Measurements from ENCODE around the gene GLCE.
"Not testable (repeated sequence)": the region's sequence is repeated elsewhere in the genome, so short reads cannot be mapped to it uniquely, and the experiment has no call there.

Gene GLCE

DNA sequence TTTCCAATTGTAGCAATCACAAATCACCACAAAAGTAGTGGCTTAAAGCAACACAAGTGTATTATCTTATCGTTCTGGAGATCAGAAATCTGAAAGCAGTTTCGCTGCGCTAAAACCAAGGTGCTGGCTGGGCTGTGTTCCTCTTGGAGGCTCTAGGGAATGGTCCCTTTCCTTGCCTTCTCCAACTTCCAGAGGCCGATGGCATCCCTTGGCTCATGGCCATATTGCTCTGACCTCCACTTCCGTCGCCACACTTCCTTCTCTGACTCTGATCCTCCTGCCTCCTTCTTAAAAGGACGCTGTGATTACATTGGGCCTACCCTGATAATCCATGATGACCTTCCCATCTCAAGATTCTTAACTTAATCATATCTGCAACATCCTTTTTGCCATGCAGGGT is 127.6 kb downstream of the GLCE start:
- DNase-seq (ENCODE audit: low spot score) = no peak
- Histone ChIP-seq H3K4me3 (no peak overlapping the region), H3K27ac (no peak overlapping the region)
- no peak for TF ChIP-seq CTCF (IDR thresholded peaks at IDR 0.05)

DNA sequence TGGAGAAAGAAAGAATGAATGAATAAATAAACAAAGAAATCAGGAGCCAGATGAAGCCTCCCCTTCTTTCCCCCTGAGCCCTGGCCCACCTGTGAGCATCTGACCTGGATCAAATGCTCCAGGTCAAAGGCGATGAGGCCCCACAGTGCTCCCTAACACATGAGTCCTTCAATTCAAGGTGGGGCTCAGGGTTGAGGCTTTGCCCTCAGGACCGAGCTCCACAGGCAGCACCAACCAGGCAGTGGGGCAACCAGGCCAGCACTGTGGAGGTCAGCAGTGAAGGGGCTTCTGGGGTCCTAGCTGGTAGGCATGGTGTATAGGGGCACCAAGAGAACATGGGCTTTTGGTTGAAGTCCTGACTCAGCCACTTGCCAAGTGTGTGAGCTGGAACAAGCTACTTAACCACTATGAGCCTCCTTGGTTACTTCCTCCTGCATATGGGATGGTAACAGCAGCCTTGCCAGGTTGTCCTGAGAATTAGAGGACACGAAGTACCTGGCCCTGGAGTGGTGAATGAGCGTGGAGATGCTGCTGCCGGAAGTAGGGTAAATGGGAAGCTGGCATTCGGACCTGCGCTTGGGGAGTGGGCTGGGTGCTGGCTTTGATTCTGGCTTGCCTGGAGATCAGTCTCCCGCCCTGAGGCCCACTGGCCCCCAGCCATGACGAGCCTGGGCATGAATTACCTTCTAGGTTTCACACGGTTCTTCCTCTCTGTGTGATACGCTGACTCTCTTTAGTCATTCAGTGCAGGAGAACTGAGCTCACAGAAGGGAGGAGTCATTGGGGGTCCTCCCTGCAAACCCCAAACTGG is 128.3 kb downstream of the GLCE start:
- H3K27ac ChIP-seq = peak overlapping the region in 1 of 2 donors; percentile 7
- no peak for TF ChIP-seq CTCF (IDR thresholded peaks at IDR 0.05)
- no peak for DNase-seq (ENCODE audit: low spot score)
- H3K4me3 ChIP-seq = no peak overlapping the region

DNA sequence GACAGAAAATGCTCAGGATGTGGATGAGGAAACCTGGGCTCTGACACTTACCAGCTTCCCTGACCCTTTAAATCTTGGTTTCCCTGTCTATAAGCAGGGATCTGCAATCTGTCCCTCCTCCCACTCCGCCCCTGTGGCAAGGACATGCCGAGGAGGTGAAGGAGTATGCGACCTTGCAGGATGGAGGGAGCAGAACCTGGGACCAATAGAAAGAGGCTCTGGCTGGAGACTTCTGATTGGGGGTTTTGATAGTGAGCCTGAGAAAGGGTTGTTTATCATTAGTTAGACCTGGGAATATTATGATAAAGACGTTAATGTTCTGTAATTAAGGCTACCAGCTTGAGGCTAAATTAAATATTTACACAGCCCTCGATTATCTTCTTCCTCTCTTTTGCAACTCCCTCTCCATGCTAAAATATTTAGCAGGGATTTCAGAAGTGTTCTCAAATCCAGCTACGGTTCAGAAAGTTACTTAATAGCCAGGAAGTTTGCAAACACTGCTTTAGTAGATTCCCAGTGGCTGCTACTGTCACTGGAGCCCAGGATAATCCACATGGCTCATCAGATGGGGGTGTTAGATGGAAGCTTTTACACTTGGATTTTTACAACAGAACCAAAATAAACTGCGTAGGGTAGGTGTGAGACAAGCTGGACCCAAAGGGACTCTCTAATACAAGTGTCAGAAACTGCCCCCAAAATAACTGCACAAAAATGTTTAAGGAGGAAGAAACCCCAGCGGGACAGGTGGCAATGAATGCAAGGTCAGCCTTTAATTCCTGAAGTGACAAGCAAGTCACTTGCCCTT is 129.1 kb downstream of the GLCE start:
- no peak for TF ChIP-seq CTCF (IDR thresholded peaks at IDR 0.05)
- H3K27ac ChIP-seq = peak overlapping the region in 1 of 2 donors; percentile 10
- no peak overlapping the region for H3K4me3 ChIP-seq
- DNase-seq (ENCODE audit: low spot score) = no peak

DNA sequence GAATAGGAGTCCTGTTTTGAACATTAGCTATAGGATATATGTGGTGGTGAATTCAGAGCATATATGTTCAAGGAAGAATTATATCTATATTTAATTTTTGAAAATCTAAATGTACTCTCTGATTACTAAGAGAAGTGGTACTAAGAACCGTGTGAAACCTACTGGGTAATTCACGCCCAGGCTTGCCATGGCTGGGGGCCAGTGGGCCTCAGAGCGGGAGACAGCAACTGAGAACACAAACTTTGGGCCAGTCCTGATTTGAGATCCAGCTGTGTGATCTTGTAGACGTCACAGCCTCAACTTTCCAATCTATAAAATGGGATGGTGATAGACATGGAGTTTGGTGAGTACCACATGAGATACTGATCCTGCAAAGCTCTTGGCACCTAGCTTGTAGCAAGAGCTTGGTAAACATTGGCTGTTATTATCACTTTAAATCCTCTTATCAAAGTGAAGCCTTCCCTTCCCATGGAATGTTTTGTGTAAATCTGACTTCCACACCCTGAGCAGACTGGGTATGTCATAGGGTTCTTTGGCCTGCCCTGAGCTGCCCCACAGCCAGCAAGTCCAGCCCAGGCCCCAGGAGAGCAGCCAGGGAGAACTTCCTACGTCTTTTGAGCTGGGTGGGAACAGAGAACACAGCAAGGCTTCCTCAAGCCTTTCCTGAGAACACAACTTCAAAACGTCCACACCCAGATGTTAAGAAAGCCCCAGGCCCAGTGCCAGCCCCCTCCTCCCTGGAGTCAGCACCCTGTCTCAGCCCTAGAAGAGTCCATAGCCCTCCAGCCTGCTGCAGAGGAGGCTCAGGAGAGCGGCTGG is 130.1 kb downstream of the GLCE start:
- Histone ChIP-seq H3K27ac (no peak overlapping the region), H3K4me3 (no peak overlapping the region)
- DNase-seq (ENCODE audit: low spot score) = no peak
- TF ChIP-seq CTCF (IDR thresholded peaks at IDR 0.05) = no peak

DNA sequence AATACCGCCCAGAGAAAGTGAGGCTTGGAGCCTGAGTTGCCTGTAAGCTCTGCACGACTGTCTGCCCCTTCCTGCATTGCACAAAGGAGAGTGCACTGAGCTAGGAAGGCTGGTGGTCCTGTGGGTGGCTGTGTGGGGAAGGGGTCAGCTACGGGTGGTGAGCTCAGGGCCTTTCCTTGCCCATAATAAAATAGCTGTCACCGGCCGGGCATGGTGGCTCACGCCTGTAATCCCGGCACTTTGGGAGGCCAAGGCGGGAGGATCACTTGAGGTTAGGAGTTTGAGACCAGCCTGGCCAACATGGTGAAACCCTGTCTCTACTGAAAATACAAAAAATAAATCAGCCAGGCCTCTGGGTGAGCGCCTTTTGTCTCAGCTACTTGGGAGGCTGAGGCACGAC is 131.2 kb downstream of the GLCE start:
- H3K27ac ChIP-seq; DNase-seq (ENCODE audit: low spot score); H3K4me3 ChIP-seq: not testable (repeated sequence)

GRCh38 chr15:69292826-69293420 is 132.5 kb downstream of the GLCE start:
- TF ChIP-seq CTCF (IDR thresholded peaks at IDR 0.05) = no peak
- H3K4me3 ChIP-seq = no peak overlapping the region
- no peak for DNase-seq (ENCODE audit: low spot score)
- no peak overlapping the region for H3K27ac ChIP-seq

All from coronary artery (tissue), 2 donors.